ENCODE results near the gene RIPOR3.
A peak's percentile ranks its signal among the peaks of the same experiment; 100 is the strongest.

RIPOR3 gene

DNA sequence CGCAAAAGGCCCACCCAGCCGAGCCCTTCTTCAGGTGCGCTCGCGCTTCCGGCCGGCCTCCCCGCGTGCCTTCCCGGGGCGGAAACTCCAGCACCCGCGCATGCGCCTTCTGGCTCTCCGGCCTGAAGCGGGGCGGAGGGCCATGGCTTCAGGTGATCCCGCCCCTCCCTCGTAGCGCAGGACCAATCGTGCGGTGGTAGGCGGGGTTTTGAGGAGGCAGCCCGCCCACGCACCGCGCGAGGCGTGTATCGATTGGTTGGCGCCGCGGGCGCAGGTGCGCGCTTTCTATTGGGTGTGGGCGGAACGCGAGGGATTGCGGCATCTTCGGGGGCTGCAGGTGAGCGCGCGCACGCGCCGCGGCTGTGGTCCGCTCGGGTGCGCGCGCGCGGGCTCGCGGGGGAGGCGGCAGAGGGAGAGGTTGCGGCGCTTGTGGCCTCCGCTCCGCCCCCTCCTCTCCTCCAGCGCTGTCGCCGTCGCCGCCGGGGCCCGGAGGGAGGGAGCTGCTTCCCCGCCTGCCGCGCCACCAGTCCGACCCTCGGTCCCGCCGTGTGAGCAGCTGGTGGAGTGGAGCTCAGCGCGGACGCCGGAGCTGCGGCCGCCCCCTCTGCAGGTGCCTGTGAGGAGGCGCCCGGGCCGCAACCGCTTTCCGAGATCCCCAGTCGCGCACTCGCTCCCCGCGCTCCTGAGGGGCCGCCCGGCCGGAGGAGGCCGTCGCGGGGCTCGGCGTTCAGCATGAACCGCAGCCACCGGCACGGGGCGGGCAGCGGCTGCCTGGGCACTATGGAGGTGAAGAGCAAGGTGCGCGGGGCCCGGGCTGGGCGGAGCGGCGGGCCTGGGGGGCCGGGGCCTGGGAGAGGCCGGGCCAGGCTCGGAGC, 40.0 kb upstream of the RIPOR3 start, which contains the start of gene PARD6B:
PARD6B (plus strand) TSS at position 526 of the 875 bp plus-strand sequence; CDS start at position 733, 207 bp downstream.
- DNase-seq (ENCODE audit: insufficient read length, low spot score) (peak; percentile 93), FAIRE-seq (no peak)
- TF ChIP-seq, protein P1, sequence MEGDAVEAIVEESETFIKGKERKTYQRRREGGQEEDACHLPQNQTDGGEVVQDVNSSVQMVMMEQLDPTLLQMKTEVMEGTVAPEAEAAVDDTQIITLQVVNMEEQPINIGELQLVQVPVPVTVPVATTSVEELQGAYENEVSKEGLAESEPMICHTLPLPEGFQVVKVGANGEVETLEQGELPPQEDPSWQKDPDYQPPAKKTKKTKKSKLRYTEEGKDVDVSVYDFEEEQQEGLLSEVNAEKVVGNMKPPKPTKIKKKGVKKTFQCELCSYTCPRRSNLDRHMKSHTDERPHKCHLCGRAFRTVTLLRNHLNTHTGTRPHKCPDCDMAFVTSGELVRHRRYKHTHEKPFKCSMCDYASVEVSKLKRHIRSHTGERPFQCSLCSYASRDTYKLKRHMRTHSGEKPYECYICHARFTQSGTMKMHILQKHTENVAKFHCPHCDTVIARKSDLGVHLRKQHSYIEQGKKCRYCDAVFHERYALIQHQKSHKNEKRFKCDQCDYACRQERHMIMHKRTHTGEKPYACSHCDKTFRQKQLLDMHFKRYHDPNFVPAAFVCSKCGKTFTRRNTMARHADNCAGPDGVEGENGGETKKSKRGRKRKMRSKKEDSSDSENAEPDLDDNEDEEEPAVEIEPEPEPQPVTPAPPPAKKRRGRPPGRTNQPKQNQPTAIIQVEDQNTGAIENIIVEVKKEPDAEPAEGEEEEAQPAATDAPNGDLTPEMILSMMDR (IDR thresholded peaks at IDR 0.05; ENCODE audit: insufficient read depth, missing control alignments): no peak

DNA sequence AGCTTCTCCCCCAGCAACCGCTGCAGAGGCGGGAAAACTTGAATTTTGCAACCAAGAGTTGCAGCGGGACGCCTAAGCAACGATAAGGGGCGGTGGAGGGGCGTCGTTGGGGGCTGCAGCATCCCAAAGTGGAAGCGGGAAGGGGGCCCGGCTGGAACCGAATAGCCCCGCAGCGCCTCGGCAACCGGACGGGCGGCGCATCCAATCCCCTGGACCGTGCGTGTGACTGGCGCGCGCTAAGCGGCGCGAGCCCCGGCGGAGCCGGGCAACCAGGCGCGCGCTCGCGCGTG, 39.4 kb upstream of the RIPOR3 start:
- DNase-seq (ENCODE audit: insufficient read length, low spot score) (no peak), FAIRE-seq (no peak)
- TF ChIP-seq, protein P1 (IDR thresholded peaks at IDR 0.05; ENCODE audit: insufficient read depth, missing control alignments): no peak

DNA sequence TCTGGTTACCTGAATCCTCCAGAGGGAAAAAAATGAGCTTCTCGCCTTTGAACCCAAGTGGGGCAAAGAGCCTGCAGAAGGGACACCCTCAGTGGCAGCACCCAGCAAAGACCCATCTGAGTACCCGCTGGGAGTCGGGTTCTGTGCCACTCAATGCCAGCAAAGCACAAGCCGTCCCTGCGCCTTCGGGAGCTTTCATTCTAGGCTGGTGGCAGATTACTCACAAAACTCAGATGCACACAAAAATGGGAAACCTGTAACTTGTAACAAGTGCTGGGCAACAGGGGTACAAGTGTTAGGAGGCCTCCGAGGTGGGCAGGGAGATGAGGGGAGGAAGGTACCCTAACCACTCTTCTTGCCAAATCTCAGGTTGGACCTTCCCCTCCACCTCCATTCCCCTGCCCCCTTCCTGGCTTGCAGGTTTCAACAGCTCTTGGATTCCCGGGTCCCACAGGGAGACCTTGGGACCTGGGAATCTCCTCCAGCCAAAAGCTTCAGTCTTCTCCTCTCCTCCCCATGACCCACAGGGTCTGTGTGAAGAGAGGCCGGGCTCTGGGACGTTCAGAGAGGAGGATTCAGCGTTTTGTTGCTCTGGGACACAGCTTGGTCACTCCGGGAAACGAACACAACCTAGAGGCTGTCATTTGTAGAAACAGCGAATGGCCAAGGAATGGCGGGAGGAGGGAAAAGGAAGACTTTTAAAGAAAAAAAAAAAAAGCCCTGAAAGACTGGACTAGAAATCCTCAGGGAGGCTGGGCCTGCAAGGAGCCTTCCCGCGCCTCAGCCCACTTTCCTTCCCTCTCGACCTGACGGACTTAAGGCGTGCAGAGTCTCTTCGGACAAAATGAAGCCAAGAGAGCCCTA, 38.8 kb upstream of the RIPOR3 start:
- no peak for DNase-seq (ENCODE audit: insufficient read length, low spot score)
- TF ChIP-seq, protein P1 (IDR thresholded peaks at IDR 0.05; ENCODE audit: insufficient read depth, missing control alignments): no peak
- FAIRE-seq: no peak

DNA sequence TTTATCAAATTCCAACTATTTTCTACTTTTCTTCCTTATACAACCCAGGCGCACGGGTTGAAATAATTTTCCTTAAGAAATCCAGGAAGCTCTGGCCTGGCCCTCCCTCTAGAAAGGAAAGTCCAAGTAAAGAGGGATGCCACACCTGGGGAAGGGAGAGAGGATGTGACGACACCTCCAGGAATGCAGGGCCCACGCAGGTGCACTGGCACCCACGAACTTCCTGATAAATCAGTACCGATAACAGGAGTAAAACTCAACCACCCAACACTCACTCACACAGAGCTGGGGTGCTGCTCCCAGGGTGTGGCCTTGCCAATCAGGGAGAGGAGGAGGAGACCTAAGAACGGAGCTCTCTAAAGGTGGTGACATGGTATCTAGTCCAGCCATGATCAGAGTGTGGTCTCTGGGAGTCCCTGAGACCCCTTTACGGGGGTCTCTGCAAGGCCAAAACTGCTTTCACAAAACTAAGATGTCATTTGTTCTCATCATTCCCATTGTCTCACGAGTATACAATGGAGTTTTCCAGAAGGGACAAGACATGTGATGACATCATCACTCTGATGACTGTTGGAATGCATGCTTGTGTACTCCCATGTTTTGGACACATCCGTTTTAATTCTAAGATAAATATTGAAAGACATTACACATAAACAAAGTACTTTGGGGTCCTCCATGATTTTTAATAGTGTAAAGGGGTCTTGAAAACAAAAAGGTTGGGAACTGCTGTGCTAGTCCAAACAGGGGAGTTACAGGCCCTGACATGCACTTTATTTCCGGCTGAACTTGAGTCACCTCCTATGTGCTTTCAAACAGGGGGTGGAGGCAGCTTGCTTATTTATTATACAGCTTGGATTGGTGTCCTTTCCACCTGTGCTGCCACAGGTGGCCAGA, 37.9 kb upstream of the RIPOR3 start:
- no peak for FAIRE-seq
- no peak for DNase-seq (ENCODE audit: insufficient read length, low spot score)

DNA sequence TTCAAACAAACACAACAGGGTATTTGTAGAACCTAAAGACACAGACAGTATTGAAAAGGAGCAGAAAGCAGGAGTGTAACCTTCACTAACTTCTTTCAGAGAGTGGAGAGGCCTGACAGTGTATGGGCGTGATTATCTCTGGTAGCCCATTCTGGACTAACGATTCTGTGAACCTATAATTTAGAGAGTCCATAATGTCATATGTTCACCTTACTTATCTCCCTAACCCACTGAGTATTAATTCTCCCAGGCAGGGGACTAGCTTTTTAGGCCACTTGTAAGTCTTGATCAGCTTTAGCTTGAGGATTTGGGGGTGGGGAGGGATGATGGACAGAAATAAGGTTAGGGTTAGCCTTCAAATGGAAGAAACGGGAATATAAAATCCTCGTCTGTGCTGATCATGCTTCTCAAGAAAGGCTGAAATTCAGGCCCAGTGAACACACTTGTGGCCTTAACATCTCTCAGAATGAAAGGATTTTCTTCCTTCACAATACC, 37.2 kb upstream of the RIPOR3 start:
- FAIRE-seq: no peak
- no peak for DNase-seq (ENCODE audit: insufficient read length, low spot score)
- TF ChIP-seq, protein P1 (IDR thresholded peaks at IDR 0.05; ENCODE audit: insufficient read depth, missing control alignments): no peak

More for the DNA sequence above, 37.9 kb upstream of the RIPOR3 start:
- TF ChIP-seq, protein P1 (IDR thresholded peaks at IDR 0.05; ENCODE audit: insufficient read depth, missing control alignments): no peak

DNA sequence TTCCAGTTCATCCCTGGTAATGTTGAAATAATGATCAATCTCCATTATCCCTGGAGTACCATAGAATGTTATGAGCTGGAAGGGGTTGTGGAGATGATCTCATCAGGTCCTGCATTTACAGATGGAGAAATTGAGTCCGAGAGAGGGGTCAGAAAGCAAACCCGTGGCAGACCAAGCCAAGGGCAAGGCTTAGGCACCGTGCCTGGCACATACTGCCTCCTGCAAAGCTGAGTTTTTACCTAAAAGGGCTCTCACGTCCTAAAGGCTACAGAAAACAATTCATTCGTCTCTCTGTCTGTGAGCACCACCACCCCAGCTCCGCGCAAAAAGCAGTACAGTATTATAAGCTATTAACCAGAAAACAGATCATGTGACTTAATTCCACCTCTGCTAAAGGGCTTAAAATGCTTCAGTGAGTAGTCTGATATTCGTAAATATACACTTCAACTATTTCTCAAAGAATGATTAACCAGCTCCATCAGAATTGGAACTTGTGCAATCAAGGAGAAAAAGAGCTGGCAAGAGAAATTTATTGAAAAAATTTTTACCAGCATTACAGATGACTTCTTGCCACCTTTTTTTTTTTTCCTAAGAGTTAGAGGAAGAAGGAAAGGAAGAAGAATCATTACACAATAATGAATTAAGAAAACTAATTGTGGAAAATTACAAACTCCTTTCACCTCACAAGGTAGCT, 36.6 kb upstream of the RIPOR3 start:
- FAIRE-seq (no peak), DNase-seq (ENCODE audit: insufficient read length, low spot score) (no peak)
- TF ChIP-seq, protein P1 (IDR thresholded peaks at IDR 0.05; ENCODE audit: insufficient read depth, missing control alignments): no peak
